Ectodermal cell (in vitro differentiated cells): ENCODE data around the gene APH1B.
A peak's percentile ranks its signal among the peaks of the same experiment; 100 is the strongest.

Experiments used
- H3K27ac ChIP-seq: 2 replicates; pipeline ENCODE4 v1.7.0; 2013; ENCODE audit warnings: mild to moderate bottlenecking, low read depth, low read length; ENCODE audit not compliant: insufficient read depth, poor library complexity, severe bottlenecking
- H3K27me3 ChIP-seq: 2 replicates; pipeline ENCODE4 v1.7.0; 2013; ENCODE audit warnings: mild to moderate bottlenecking, low read length; ENCODE audit not compliant: insufficient read depth, control insufficient read depth, poor library complexity, severe bottlenecking
- H3K36me3 ChIP-seq: one replicate; pipeline ENCODE4 v1.7.0; 2013; ENCODE audit warnings: low read length; ENCODE audit not compliant: control insufficient read depth, insufficient read depth
- H3K4me1 ChIP-seq: one replicate; pipeline ENCODE4 v1.7.0; 2013; ENCODE audit warnings: low read length; ENCODE audit not compliant: control insufficient read depth, insufficient read depth
- H3K4me3 ChIP-seq: 2 replicates; pipeline ENCODE4 v1.7.0; 2013; ENCODE audit warnings: low read depth, low read length, control low read depth; ENCODE audit not compliant: insufficient read depth
- H3K9me3 ChIP-seq: 2 replicates; pipeline ENCODE4 v1.7.0; 2013; ENCODE audit warnings: mild to moderate bottlenecking, low read length, moderate library complexity; ENCODE audit not compliant: control insufficient read depth
- WGBS, 2 experiments: methylation state at CpG; one replicate each; pipeline ENCODE4 v1.1.7; 2013; ENCODE audit warnings: missing lambda C conversion rate in 2 of 2; 5-methylcytosine and 5-hydroxymethylcytosine counted together

Gene APH1B

GRCh38 chr15:63274427-63274826 is 3.0 kb upstream of the APH1B start:
- Histone ChIP-seq H3K36me3 (no peaks in the 10 kb centered on the region), H3K27me3 (peaks cover 23% of the 10 kb centered on the region), H3K27ac (no peak overlapping the region), H3K4me1 (peaks cover 6% of the 10 kb centered on the region), H3K4me3 (no peak overlapping the region), H3K9me3 (no peaks in the 10 kb centered on the region)
- WGBS, 2 experiments, result 63 to 75% methylated on average over 3 of the region's 3 CpGs

- no peaks in the 10 kb centered on the region for H3K9me3 ChIP-seq
- H3K36me3 ChIP-seq, result no peaks in the 10 kb centered on the region
- H3K27ac ChIP-seq, result no peak overlapping the region
- WGBS, 2 experiments, result 10 to 12% methylated on average over 8 to 9 of the region's 11 CpGs
- peak overlapping the region; percentile 54 for H3K4me3 ChIP-seq
- peaks cover 23% of the 10 kb centered on the region for H3K27me3 ChIP-seq
- H3K4me1 ChIP-seq, result peaks cover 6% of the 10 kb centered on the region
Observed at GRCh38 chr15:63276342-63277037, 915 bp upstream of the APH1B start.

DNA sequence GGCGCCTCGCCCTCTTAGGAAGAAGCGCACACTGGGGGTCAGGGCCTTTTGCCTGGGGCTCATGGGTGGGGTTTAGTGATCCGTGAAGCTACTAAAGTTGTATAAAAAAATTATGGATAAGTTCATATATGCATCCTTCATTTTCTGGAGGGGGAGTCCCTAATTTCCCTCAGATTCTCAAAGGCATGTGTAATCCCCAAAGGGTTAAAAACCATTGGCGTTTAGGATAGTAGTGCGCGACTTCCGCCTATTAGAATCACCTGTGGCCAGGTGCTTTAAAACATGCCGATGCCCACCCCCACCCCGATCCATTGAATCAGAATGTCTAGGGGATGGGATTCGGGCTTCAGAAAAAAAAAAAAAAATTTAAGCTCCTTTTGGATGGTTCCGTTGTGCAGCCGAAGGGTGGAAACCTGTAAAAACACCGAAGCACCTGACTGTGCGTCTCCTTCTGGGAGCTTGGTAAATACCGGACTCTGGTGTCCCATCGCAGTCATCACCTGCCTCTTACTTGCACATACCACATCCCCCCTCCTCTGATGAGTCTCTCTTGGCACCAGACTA is 570 bp downstream of the APH1B start:
- Histone ChIP-seq H3K27ac (no peak overlapping the region), H3K27me3 (peaks cover 23% of the 10 kb centered on the region), H3K9me3 (no peaks in the 10 kb centered on the region), H3K4me1 (peaks cover 6% of the 10 kb centered on the region), H3K4me3 (peak overlapping the region; percentile 54), H3K36me3 (no peaks in the 10 kb centered on the region)
- WGBS, 2 experiments, result 23 to 29% methylated on average over 17 of the region's 17 CpGs

DNA sequence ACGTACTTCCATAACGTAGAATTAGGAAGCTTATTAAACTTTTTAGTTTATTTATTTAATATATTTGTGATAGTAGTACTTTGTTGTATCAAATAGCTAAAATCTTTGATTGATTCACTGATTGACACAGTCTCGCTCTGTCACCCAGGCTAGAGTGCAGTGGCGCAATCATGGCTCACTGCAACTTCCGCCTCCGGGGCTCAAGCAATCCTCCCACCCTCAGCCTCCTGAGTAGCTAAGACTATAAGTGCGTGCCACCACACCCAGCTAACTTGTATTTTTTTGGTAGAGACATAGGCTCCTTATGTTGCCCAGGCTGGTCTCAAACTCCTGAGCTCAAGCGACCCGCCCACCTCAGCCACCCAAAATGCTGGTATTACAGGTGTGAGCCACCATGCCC is 5.7 kb downstream of the APH1B start:
- H3K27me3 ChIP-seq, result peaks cover 6% of the 10 kb centered on the region
- no peaks in the 10 kb centered on the region for H3K4me1 ChIP-seq
- 93 to 97% methylated on average over 7 to 8 of the region's 9 CpGs for WGBS, 2 experiments
- no peak overlapping the region for H3K27ac ChIP-seq
- H3K4me3 ChIP-seq, result no peak overlapping the region
- no peaks in the 10 kb centered on the region for H3K36me3 ChIP-seq
- no peaks in the 10 kb centered on the region for H3K9me3 ChIP-seq

DNA sequence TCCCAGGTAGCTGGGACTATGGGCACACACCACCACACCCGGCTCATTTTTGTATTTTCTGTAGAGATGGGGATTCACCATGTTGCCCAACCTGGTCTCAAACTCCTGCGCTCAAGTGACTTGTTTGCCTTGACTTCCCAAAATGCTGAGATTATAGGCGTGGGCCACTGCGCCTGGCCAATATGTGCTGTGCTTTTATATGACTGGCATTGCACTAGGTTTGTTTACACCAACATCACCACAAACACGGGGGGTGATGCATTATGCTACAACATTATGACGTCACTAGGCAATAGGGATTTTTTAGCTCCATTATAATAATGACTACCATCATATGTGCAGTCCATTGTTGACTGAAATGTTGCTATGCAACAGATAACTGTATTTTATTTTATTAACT is 6.9 kb downstream of the APH1B start:
- Histone ChIP-seq H3K4me1 (no peaks in the 10 kb centered on the region), H3K9me3 (no peaks in the 10 kb centered on the region), H3K27ac (no peak overlapping the region), H3K27me3 (no peaks in the 10 kb centered on the region), H3K36me3 (no peaks in the 10 kb centered on the region), H3K4me3 (no peak overlapping the region)
- WGBS, 2 experiments, result 96% methylated on average over 5 to 6 of the region's 6 CpGs

DNA sequence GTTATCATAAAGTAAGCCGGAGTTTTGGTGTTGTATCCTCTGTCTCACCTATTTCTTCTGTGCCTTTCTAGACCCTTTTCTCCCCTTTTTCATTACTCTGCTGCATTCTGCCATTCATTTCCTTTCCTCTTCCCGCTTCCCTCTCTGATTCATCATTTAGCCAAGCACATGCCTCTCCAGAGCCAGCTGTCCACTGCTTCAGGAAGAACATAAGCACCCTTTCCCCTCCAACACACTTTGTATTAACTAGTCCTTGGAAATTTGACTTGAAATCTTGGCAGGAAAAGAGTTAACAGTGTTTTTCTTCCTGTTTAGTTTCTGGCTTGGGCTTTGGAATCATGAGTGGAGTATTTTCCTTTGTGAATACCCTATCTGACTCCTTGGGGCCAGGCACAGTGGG is 9.7 kb downstream of the APH1B start:
- 90 to 94% methylated on average over 2 of the region's 2 CpGs for WGBS, 2 experiments
- H3K27me3 ChIP-seq, result no peaks in the 10 kb centered on the region
- H3K4me1 ChIP-seq, result no peaks in the 10 kb centered on the region
- H3K27ac ChIP-seq, result no peak overlapping the region
- no peaks in the 10 kb centered on the region for H3K9me3 ChIP-seq
- H3K36me3 ChIP-seq, result no peaks in the 10 kb centered on the region
- H3K4me3 ChIP-seq, result no peak overlapping the region

DNA sequence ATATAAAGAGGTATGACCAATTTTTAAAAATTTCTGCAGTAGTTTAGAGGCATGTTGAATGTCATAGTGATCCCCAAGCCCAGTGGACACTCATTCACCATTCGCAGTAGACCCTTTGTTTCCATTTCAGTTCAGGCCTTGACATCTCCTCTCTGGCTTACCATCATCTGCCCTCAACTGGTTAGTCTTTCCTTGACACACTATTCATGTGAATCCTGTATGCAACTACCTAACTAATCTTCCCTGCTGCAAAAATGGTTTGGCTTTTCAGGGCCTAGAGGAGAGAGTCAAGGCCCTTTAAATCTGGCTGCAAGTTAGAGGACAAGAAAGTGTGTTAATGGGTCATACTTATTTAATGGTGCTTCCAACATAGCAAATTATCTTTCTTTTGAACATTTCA is 10.9 kb downstream of the APH1B start:
- no peaks in the 10 kb centered on the region for H3K4me1 ChIP-seq
- no peak overlapping the region for H3K4me3 ChIP-seq
- no peak overlapping the region for H3K27ac ChIP-seq
- no peaks in the 10 kb centered on the region for H3K9me3 ChIP-seq
- H3K27me3 ChIP-seq, result no peaks in the 10 kb centered on the region
- 75 to 78% methylated on average over 1 of the region's 1 CpG for WGBS, 2 experiments
- H3K36me3 ChIP-seq, result no peaks in the 10 kb centered on the region

DNA sequence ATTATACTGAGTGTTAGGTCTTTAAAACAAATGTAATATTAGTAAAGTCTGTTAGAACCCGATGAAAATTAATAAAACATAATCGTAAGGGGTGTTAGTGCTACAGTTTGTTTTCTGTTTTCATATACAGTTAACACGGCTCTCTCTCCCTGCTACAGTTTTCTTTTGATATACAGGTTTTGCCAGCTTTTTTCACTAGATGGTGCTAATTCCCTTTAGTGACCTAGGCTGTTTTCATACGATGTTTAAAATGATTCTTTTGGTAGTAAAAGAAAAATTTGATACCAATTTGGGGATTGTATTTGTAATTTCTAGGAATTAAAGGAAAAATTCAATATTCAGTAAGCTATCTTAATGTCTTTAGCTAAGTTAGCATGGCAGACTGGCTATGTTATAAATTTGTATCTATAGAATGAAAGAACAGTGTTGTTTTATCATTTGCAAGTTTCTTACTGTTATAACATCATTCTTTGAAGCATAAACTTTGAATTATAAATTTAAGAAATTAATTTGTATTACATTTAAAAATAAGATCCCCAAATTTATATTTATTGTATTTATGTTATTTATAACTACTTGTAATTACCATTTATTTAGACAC is 11.5 kb downstream of the APH1B start:
- no peaks in the 10 kb centered on the region for H3K27me3 ChIP-seq
- H3K36me3 ChIP-seq, result no peaks in the 10 kb centered on the region
- H3K9me3 ChIP-seq, result no peaks in the 10 kb centered on the region
- no peaks in the 10 kb centered on the region for H3K4me1 ChIP-seq
- WGBS, 2 experiments, result 21 to 25% methylated on average over 3 to 4 of the region's 4 CpGs
- H3K4me3 ChIP-seq, result no peak overlapping the region
- no peak overlapping the region for H3K27ac ChIP-seq

DNA sequence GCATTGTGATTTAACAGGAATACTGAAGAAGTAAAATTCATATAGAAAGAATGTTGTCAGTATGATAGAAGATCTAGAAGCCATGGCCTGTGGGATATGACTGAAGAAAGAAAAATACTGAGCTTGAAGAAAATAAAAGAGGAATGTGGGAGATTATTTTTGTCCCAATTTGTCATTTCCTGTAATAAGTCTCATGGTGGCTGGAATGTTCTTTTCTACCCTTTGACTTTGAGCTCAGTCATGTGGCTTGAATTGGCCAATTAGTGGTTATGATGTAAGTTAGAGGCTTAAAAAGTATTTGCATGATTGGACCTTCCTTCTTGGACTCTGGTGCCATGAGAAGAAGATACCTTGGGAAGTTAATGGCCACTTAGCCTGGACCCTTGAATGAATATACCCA is 14.1 kb downstream of the APH1B start:
- no peaks in the 10 kb centered on the region for H3K36me3 ChIP-seq
- no peak overlapping the region for H3K27ac ChIP-seq
- no peaks in the 10 kb centered on the region for H3K9me3 ChIP-seq

GRCh38 chr15:63292241-63292640 is 14.8 kb downstream of the APH1B start:
- H3K4me3 ChIP-seq, result no peak overlapping the region
- H3K4me1 ChIP-seq, result no peaks in the 10 kb centered on the region
- no peaks in the 10 kb centered on the region for H3K27me3 ChIP-seq
- H3K9me3 ChIP-seq, result no peaks in the 10 kb centered on the region
- no peaks in the 10 kb centered on the region for H3K36me3 ChIP-seq
- 95 to 100% methylated on average over 3 of the region's 3 CpGs for WGBS, 2 experiments
- H3K27ac ChIP-seq, result no peak overlapping the region

More for the DNA sequence above, 14.1 kb downstream of the APH1B start:
- Histone ChIP-seq H3K27me3 (no peaks in the 10 kb centered on the region), H3K4me3 (no peak overlapping the region), H3K4me1 (no peaks in the 10 kb centered on the region)
